Endothelial cell of umbilical vein (primary cell): ENCODE measurements around the gene SMIM17. TPM values are rescaled to one million over a fixed set of nuclear protein-coding genes. Genes with fewer than 3 reads are reported as not detected.

Experiments used
- BruUV-seq: library from RNA; stranded (reverse); fragments of 400-500 nt; replicated peaks from 2 replicates; lab custom pipeline; 2021; lab: Mats Ljungman, UMichigan
- CTCF ChIA-PET: fragments of 300-600, 350-600 bp; sonication (Branson Sonifier 250); formaldehyde crosslinking; loops from one replicate; lab custom pipeline; 2021; ENCODE audit warnings: antibody characterized with exemption, inconsistent platforms; lab: Charles Lee
- POLR2A ChIA-PET: fragments of 300-600, 350-600 bp; sonication (Branson Sonifier 250); formaldehyde crosslinking; loops from one replicate; lab custom pipeline; 2021; ENCODE audit warnings: antibody characterized with exemption, inconsistent platforms; lab: Charles Lee
- DNase-seq: peaks from one replicate; pipeline ENCODE4 v3.0.0-alpha.2; 2011; ENCODE audit warnings: low read depth, low spot score
- FAIRE-seq: peaks from 2 replicates; lab custom pipeline; 2011; peaks lifted over from hg19 to GRCh38; lab: Jason Lieb, UNC
- H2AFZ ChIP-seq: 2 replicates; pipeline ENCODE4 v1.6.0; 2012; ENCODE audit warnings: low read depth, low read length, control low read depth, inconsistent platforms
- H3K27ac ChIP-seq: 2 replicates; pipeline ENCODE4 v1.5.1; 2011; ENCODE audit warnings: low read depth, mild to moderate bottlenecking, control low read depth, low read length, moderate library complexity; ENCODE audit not compliant: insufficient read depth
- H3K27me3 ChIP-seq, 2 experiments: 2 replicates each; pipeline versions ENCODE4 v1.6.0 to v1.6.1; 2011; ENCODE audit warnings: low read length in 2 of 2, mixed read lengths in 1 of 2; ENCODE audit not compliant: control insufficient read depth in 2 of 2, insufficient read depth in 2 of 2
- H3K36me3 ChIP-seq, 2 experiments: 2 replicates in 1 of 2; 3 replicates in 1 of 2; pipeline ENCODE4 v1.5.1; 2011; ENCODE audit warnings: low read length in 2 of 2, mild to moderate bottlenecking in 1 of 2, moderate library complexity in 1 of 2; ENCODE audit not compliant: control insufficient read depth in 2 of 2, insufficient read depth in 2 of 2; ENCODE audit errors: extremely low read depth in 1 of 2
- H3K4me1 ChIP-seq: 3 replicates; pipeline ENCODE4 v1.5.1; 2011; ENCODE audit warnings: mild to moderate bottlenecking, low read length; ENCODE audit not compliant: control insufficient read depth, insufficient read depth; ENCODE audit errors: extremely low read depth
- H3K4me2 ChIP-seq: 2 replicates; pipeline ENCODE4 v1.6.1; 2011; ENCODE audit warnings: low read length, control low read depth, mixed read lengths; ENCODE audit not compliant: insufficient read depth
- H3K4me3 ChIP-seq, 3 experiments: fragments of 200-600 bp in 1 of 3; sonication (generic), shearing (Covaris generic) in 1 of 3; replicated peaks in 1 of 3; 2 replicates each; pipeline ENCODE4 v1.5.1; 2011 to 2016; ENCODE audit warnings: control low read depth in 3 of 3, low read length in 3 of 3, mild to moderate bottlenecking in 2 of 3, inconsistent platforms in 1 of 3, low read depth in 1 of 3, moderate library complexity in 1 of 3; ENCODE audit not compliant: insufficient read depth in 1 of 3
- H3K79me2 ChIP-seq: 2 replicates; pipeline ENCODE4 v1.6.0; 2012; ENCODE audit warnings: low read length, inconsistent platforms; ENCODE audit not compliant: control insufficient read depth, insufficient read depth
- H3K9ac ChIP-seq: replicated peaks from 2 replicates; pipeline ENCODE3; 2011; ENCODE audit warnings: low read length, control low read depth; ENCODE audit not compliant: insufficient read depth; ENCODE audit errors: extremely low read depth
- H3K9me1 ChIP-seq: replicated peaks from 3 replicates; pipeline ENCODE4 v1.6.0; 2011; ENCODE audit warnings: mild to moderate bottlenecking, low read length; ENCODE audit not compliant: control insufficient read depth, insufficient read depth; ENCODE audit errors: extremely low read depth
- H3K9me3 ChIP-seq: replicated peaks from 2 replicates; pipeline ENCODE4 v1.5.1; 2012; ENCODE audit warnings: low read length, inconsistent platforms; ENCODE audit not compliant: control insufficient read depth, insufficient read depth
- H4K20me1 ChIP-seq: replicated peaks from 2 replicates; pipeline ENCODE3; 2011; ENCODE audit warnings: mild to moderate bottlenecking, low read length; ENCODE audit not compliant: control insufficient read depth, insufficient read depth; ENCODE audit errors: extremely low read depth
- CTCF ChIP-seq, 2 donors: IDR thresholded peaks; 1 replicate in 1 of 2; 2 replicates in 1 of 2; pipeline ENCODE4 v1.5.1; 2011; ENCODE audit warnings: low read length in 2 of 2, mild to moderate bottlenecking in 2 of 2, moderate library complexity in 2 of 2, control low read depth in 1 of 2, inconsistent platforms in 1 of 2, low read depth in 1 of 2; ENCODE audit not compliant: insufficient read depth in 1 of 2; ENCODE audit errors: extremely low read depth in 1 of 2
- EZH2 ChIP-seq: IDR thresholded peaks from 2 replicates; pipeline ENCODE4 v1.6.1; 2012; ENCODE audit warnings: borderline replicate concordance, low read depth, mild to moderate bottlenecking, moderate library complexity, low read length, inconsistent platforms; ENCODE audit not compliant: severe bottlenecking
- FOS ChIP-seq: IDR thresholded peaks from 2 replicates; pipeline ENCODE4 v1.6.1; 2011; ENCODE audit warnings: mild to moderate bottlenecking, low read length, moderate library complexity, borderline replicate concordance; ENCODE audit not compliant: insufficient read depth
- GATA2 ChIP-seq: IDR thresholded peaks from 2 replicates; pipeline ENCODE4 v1.7.0; 2011; ENCODE audit warnings: low read depth, mild to moderate bottlenecking, moderate library complexity, mixed read lengths, low read length; ENCODE audit not compliant: insufficient read length, insufficient read depth
- JUN ChIP-seq: IDR thresholded peaks from 2 replicates; pipeline ENCODE4 v1.6.1; 2011; ENCODE audit warnings: borderline replicate concordance, low read depth; ENCODE audit not compliant: insufficient read length, insufficient read depth
- MAX ChIP-seq: IDR thresholded peaks from 2 replicates; pipeline ENCODE4 v1.6.1; 2011; ENCODE audit not compliant: insufficient read depth, insufficient read length
- MYC ChIP-seq: IDR thresholded peaks from one replicate; pipeline ENCODE4 v1.6.1; 2011; ENCODE audit warnings: mild to moderate bottlenecking, low read depth, low read length
- POLR2A ChIP-seq: IDR thresholded peaks from 2 replicates; pipeline ENCODE4 v1.6.1; 2012; ENCODE audit warnings: low read depth, mild to moderate bottlenecking, control low read depth, low read length
- POLR2AphosphoS5 ChIP-seq: IDR thresholded peaks from 2 replicates; pipeline ENCODE4 v1.6.1; 2012; ENCODE audit warnings: low read depth, mild to moderate bottlenecking, control low read depth, low read length, moderate library complexity; ENCODE audit not compliant: insufficient read depth
- dilution Hi-C: fragments of 300-500 bp; cut with MboI; formaldehyde crosslinking; loops from one replicate; pipeline ENCODE4 v1.15.0; 2019; ENCODE audit warnings: low sequenced_read_pairs; ENCODE audit not compliant: extremely low pct_ligation_motif_present
- intact Hi-C: fragments of 100-400 bp; cut with micrococcal nuclease; formaldehyde crosslinking; loops from one replicate; pipeline ENCODE4 v1.10.0; 2022
- polyA plus RNA-seq, 4 experiments: library from polyadenylated mRNA; depleted of rRNA in 3 of 4; stranded (reverse) in 3 of 4; unstranded in 1 of 4; fragments of >200 nt; gene quantifications; 2 replicates each; pipeline versions ENCODE4 v1.2.1 to v1.2.3, GENCODE V29; 2011 to 2012; ENCODE audit warnings: missing spikeins in 1 of 4
- total RNA-seq: library from RNA; stranded (reverse); gene quantifications from 2 replicates; pipeline ENCODE4 v1.2.3, GENCODE V29; 2021

Gene SMIM17
- total and polyA plus RNA-seq, 2 donors (not counting 3 experiments of a cell fraction or from before 2014, with no cell fraction given): 0.10 to 1.4 TPM

DNA sequence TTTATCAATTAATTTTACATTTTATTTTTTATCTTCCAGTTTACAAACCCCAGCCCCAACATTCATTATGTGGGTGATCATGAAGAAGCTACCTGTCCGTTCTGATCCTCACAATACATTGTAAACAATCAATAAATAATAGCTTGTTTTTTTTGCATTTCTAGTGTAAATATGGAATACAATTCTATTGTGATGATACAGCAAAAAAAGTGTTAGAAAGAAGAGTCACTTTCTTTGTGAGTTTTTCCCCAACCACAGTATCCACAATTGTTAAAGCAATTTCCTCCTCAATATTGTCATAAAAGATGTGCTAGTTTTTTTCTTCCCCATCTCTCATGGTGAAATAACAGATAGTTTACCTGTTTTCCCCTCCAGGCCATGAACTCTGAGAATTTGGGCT lies 58.9 kb downstream of the SMIM17 start:
- no TSS peak for BruUV-seq
- H3K4me2 ChIP-seq: no peak overlapping the region
- dilution Hi-C loops: no loop called here
- DNase-seq: no peak
- no peak overlapping the region for H2AFZ ChIP-seq
- H3K9ac ChIP-seq: no peak overlapping the region
- TF ChIP-seq POLR2A: no peak
- no peak for TF ChIP-seq EZH2
- TF ChIP-seq JUN: no peak
- TF ChIP-seq MAX: no peak
- TF ChIP-seq GATA2: no peak
- TF ChIP-seq FOS: no peak
- TF ChIP-seq MYC: no peak
- no peak for TF ChIP-seq POLR2AphosphoS5
- TF ChIP-seq CTCF (IDR thresholded peaks at IDR 0.05; ENCODE audit: extremely low read depth in 1 of 2, insufficient read depth in 1 of 2, low read depth in 1 of 2, low read length in 2 of 2): no peak
- intact Hi-C loops: no loop called here
- H3K4me1 ChIP-seq: no peaks in the 10 kb centered on the region
- no peaks in the 10 kb centered on the region for H4K20me1 ChIP-seq
- no peak for FAIRE-seq
- H3K9me1 ChIP-seq: no peaks in the 10 kb centered on the region
- H3K4me3 ChIP-seq: no peak overlapping the region
- no peaks in the 10 kb centered on the region for H3K27me3 ChIP-seq
- ChIA-PET CTCF (no interaction called here), POLR2A (no interaction called here)
- H3K36me3 ChIP-seq: no peaks in the 10 kb centered on the region
- peaks cover 5% of the 10 kb centered on the region for H3K9me3 ChIP-seq
- H3K27ac ChIP-seq: no peak overlapping the region
- no peaks in the 10 kb centered on the region for H3K79me2 ChIP-seq
